ENCODE data around the gene PARD3B. TPM values are rescaled to one million over a fixed set of nuclear protein-coding genes. Genes with fewer than 3 reads are reported as not detected.

The PARD3B gene
- total RNA-seq, 1 experiment from 2014 or later = 7.6 TPM

DNA sequence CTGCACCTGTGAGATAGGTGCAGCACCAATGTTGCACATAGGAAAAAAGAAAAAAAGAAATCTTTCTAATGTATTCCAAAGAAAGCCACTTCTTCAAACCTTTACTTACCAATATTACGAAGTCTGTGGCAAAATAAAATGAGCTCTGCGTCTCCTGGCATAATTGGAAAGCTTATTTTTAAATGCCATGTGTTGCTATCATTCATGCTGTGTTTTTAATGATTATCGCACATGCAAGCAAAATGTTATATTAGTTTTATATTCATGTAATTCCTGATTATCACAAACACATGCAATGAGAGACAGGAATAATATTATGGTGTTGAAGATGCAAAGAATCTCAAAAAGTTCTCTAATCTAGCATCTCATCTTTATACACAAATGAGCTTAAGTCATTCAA lies 47.0 kb upstream of the PARD3B start:
- TF ChIP-seq CTCF (conservative IDR thresholded peaks at IDR 0.05) (no peak), EZH2 (IDR thresholded peaks at IDR 0.05; ENCODE audit: low read depth) (no peak)
- no peak overlapping the region for H3K4me3 ChIP-seq
- no peak for DNase-seq
- no peak overlapping the region for H3K4me2 ChIP-seq
- no TSS peak for BruUV-seq (replicated peaks)
- no peaks in the 10 kb centered on the region for H3K9me3 ChIP-seq (ENCODE audit: insufficient read depth, low read depth)
- no peak overlapping the region for H3K27ac ChIP-seq
- CTCF ChIA-PET = no interaction called here
- no peaks in the 10 kb centered on the region for H3K36me3 ChIP-seq (ENCODE audit: low read depth)
- POLR2A ChIA-PET (ENCODE audit: unreplicated experiment) = no interaction called here
- H3K27me3 ChIP-seq (ENCODE audit: insufficient read depth, low read depth) = no peaks in the 10 kb centered on the region
- no peaks in the 10 kb centered on the region for H3K4me1 ChIP-seq (replicated peaks; ENCODE audit: insufficient read depth)
- no peaks in the 10 kb centered on the region for H4K20me1 ChIP-seq (ENCODE audit: insufficient read depth)
- no peaks in the 10 kb centered on the region for H3K79me2 ChIP-seq (ENCODE audit: low read depth)
- no peaks in the 10 kb centered on the region for H3F3A ChIP-seq (ENCODE audit: insufficient read depth, low read depth)
- H2AFZ ChIP-seq = no peak overlapping the region
- H3K9me2 ChIP-seq (ENCODE audit: insufficient read depth) = no peaks in the 10 kb centered on the region
- intact Hi-C loops (cut with micrococcal nuclease; ENCODE audit: unreplicated experiment) = no loop called here

GRCh38 chr2:204503869-204504268 lies 41.4 kb upstream of the PARD3B start:
- POLR2A ChIA-PET (ENCODE audit: unreplicated experiment) = no interaction called here
- H3K27ac ChIP-seq = no peak overlapping the region
- CTCF ChIA-PET = no interaction called here

DNA sequence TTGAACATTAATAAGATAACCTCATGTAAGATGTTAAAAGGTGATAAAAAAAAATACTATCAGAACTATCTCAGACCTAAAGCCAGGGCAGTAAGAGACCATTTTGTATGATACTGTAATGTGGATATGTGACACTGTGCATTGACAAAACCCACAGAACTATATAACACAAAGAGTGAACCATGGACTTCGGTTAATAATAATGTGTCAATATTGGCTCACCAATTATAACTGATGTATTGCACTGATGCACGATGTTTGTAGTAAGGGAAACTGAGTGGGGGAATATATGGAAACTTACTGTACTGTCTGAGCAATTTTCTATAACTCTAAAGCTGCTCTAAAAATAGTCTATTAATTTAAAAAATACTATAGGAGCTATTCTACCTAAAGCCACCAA lies 40.7 kb upstream of the PARD3B start:
- no peak for TF ChIP-seq CTCF (conservative IDR thresholded peaks at IDR 0.05)
- no peak for TF ChIP-seq EZH2 (IDR thresholded peaks at IDR 0.05; ENCODE audit: low read depth)
- Histone ChIP-seq H3K4me3 (no peak overlapping the region), H3K27ac (no peak overlapping the region), H3K36me3 (ENCODE audit: low read depth) (no peaks in the 10 kb centered on the region), H4K20me1 (ENCODE audit: insufficient read depth) (no peaks in the 10 kb centered on the region), H3K79me2 (ENCODE audit: low read depth) (no peaks in the 10 kb centered on the region), H3F3A (ENCODE audit: insufficient read depth, low read depth) (no peaks in the 10 kb centered on the region), H3K27me3 (ENCODE audit: insufficient read depth, low read depth) (no peaks in the 10 kb centered on the region), H3K4me2 (no peak overlapping the region), H3K9me2 (ENCODE audit: insufficient read depth) (no peaks in the 10 kb centered on the region), H3K4me1 (replicated peaks; ENCODE audit: insufficient read depth) (no peaks in the 10 kb centered on the region), H2AFZ (no peak overlapping the region), H3K9me3 (ENCODE audit: insufficient read depth, low read depth) (no peaks in the 10 kb centered on the region)
- intact Hi-C loops (cut with micrococcal nuclease; ENCODE audit: unreplicated experiment) = no loop called here
- no TSS peak for BruUV-seq (replicated peaks)
- ChIA-PET POLR2A (ENCODE audit: unreplicated experiment) (no interaction called here), CTCF (no interaction called here)
- no peak for DNase-seq

More at GRCh38 chr2:204503869-204504268, 41.4 kb upstream of the PARD3B start:
- H3K27me3 ChIP-seq (ENCODE audit: insufficient read depth, low read depth) = no peaks in the 10 kb centered on the region
- H3F3A ChIP-seq (ENCODE audit: insufficient read depth, low read depth) = no peaks in the 10 kb centered on the region
- H4K20me1 ChIP-seq (ENCODE audit: insufficient read depth) = no peaks in the 10 kb centered on the region
- H3K79me2 ChIP-seq (ENCODE audit: low read depth) = no peaks in the 10 kb centered on the region
- TF ChIP-seq EZH2 (IDR thresholded peaks at IDR 0.05; ENCODE audit: low read depth) (no peak), CTCF (conservative IDR thresholded peaks at IDR 0.05) (no peak)
- H3K36me3 ChIP-seq (ENCODE audit: low read depth) = no peaks in the 10 kb centered on the region
- intact Hi-C loops (cut with micrococcal nuclease; ENCODE audit: unreplicated experiment) = no loop called here
- H2AFZ ChIP-seq = no peak overlapping the region
- no peak for DNase-seq
- H3K4me1 ChIP-seq (replicated peaks; ENCODE audit: insufficient read depth) = no peaks in the 10 kb centered on the region
- H3K4me2 ChIP-seq = no peak overlapping the region
- H3K9me3 ChIP-seq (ENCODE audit: insufficient read depth, low read depth) = no peaks in the 10 kb centered on the region
- no peaks in the 10 kb centered on the region for H3K9me2 ChIP-seq (ENCODE audit: insufficient read depth)
- no peak overlapping the region for H3K4me3 ChIP-seq
- no TSS peak for BruUV-seq (replicated peaks)

Measured in PC-9 (cell line).